Neural cell (in vitro differentiated cells): Measurements from ENCODE around the gene CLASP1.

Source experiments
- CTCF ChIP-seq: fragments of 450-650 bp; IDR thresholded peaks from 2 replicates; pipeline ENCODE4 v1.5.1; 2014; ENCODE audit warnings: antibody characterized with exemption, mild to moderate bottlenecking, moderate library complexity; ENCODE audit not compliant: poor library complexity, severe bottlenecking
- EZH2 ChIP-seq: fragments of 200-600, 300-800 bp; shearing (Covaris generic), sonication (generic); IDR thresholded peaks from 2 replicates; pipeline ENCODE4 v1.6.1; 2014; ENCODE audit warnings: antibody characterized with exemption, low read length, borderline replicate concordance, mild to moderate bottlenecking; ENCODE audit not compliant: insufficient read depth, poor library complexity, severe bottlenecking
- MXI1 ChIP-seq: fragments of 450-650 bp; conservative IDR thresholded peaks from 2 replicates; pipeline ENCODE4 v1.6.1; 2014; ENCODE audit warnings: antibody characterized with exemption, mild to moderate bottlenecking; ENCODE audit not compliant: poor library complexity, severe bottlenecking
- POLR2AphosphoS5 ChIP-seq: IDR thresholded peaks from 2 replicates; pipeline ENCODE4 v1.6.1; 2012
- REST ChIP-seq: IDR thresholded peaks from 2 replicates; pipeline ENCODE4 v1.6.1; 2012; ENCODE audit warnings: borderline replicate concordance
- SMC3 ChIP-seq: fragments of 450-650 bp; conservative IDR thresholded peaks from 2 replicates; pipeline ENCODE4 v1.6.1; 2014; ENCODE audit warnings: antibody characterized with exemption, mild to moderate bottlenecking, moderate library complexity; ENCODE audit not compliant: poor library complexity
- TAF1 ChIP-seq: IDR thresholded peaks from 2 replicates; pipeline ENCODE4 v1.6.1; 2012; ENCODE audit warnings: low read depth

- TF ChIP-seq MXI1, result no peak
- no peak for TF ChIP-seq CTCF
- TF ChIP-seq EZH2, result no peak
- no peak for TF ChIP-seq REST
- TF ChIP-seq POLR2AphosphoS5, result no peak
- TF ChIP-seq SMC3, result no peak
- TF ChIP-seq TAF1, result no peak
Observed at GRCh38 chr2:121412349-121412748, 236.9 kb downstream of the CLASP1 start.
